SK-N-SH (cell line): ENCODE data around the gene STIL. TPM values are rescaled to one million over a fixed set of nuclear protein-coding genes. Genes with fewer than 3 reads are reported as not detected.

ENCODE experiments used
- CTCF ChIA-PET: fragments of 300-600, 350-600 bp; formaldehyde crosslinking; extraction: SDS; loops from one replicate; lab custom pipeline; 2021; lab: Yijun Ruan, JAX
- POLR2A ChIA-PET: fragments of 350-600 bp; sonication (Branson Sonifier 250); formaldehyde crosslinking; extraction: SDS; loops from one replicate; lab custom pipeline; 2020; ENCODE audit warnings: antibody characterized with exemption, inconsistent platforms; lab: Yijun Ruan, JAX
- DNase-seq: peaks from one replicate; pipeline ENCODE4 v3.0.0; 2012
- H2AFZ ChIP-seq: fragments of 200-600 bp; sonication (generic); 2 replicates; pipeline ENCODE4 v1.8.1; 2016; ENCODE audit warnings: antibody characterized with exemption, mild to moderate bottlenecking, low read depth
- H3F3A ChIP-seq: fragments of 200-600 bp; sonication (generic); replicated peaks from 2 replicates; pipeline ENCODE3; 2016; ENCODE audit warnings: antibody characterized with exemption, mild to moderate bottlenecking; ENCODE audit not compliant: insufficient read depth
- H3K27ac ChIP-seq, 2 experiments: fragments of 200-500 bp in 1 of 2; fragments of 200-600 bp in 1 of 2; sonication (Bioruptor generic) in 1 of 2; sonication (generic), shearing (Covaris generic) in 1 of 2; 2 replicates each; pipeline versions ENCODE4 v1.5.1 to v1.6.1; 2014 to 2016; ENCODE audit warnings: low read depth in 2 of 2, inconsistent platforms in 1 of 2, low read length in 1 of 2, mild to moderate bottlenecking in 1 of 2, mixed read lengths in 1 of 2
- H3K27me3 ChIP-seq: fragments of 200-600 bp; sonication (generic), shearing (Covaris generic); 2 replicates; pipeline ENCODE4 v1.6.1; 2016; ENCODE audit warnings: mixed run types; ENCODE audit not compliant: insufficient read depth
- H3K36me3 ChIP-seq, 2 experiments: fragments of 200-500 bp in 1 of 2; fragments of 200-600 bp in 1 of 2; sonication (Bioruptor generic) in 1 of 2; sonication (generic) in 1 of 2; replicated peaks in 1 of 2; 2 replicates each; pipeline versions ENCODE3 to v1.5.1; 2014 to 2016; ENCODE audit warnings: low read length in 1 of 2, mild to moderate bottlenecking in 1 of 2; ENCODE audit not compliant: insufficient read depth in 2 of 2, control insufficient read depth in 1 of 2
- H3K4me1 ChIP-seq, 2 experiments: fragments of 200-500 bp in 1 of 2; fragments of 200-600 bp in 1 of 2; sonication (Bioruptor generic) in 1 of 2; sonication (generic), shearing (Covaris generic) in 1 of 2; 2 replicates each; pipeline versions ENCODE4 v1.5.1 to v1.6.1; 2014 to 2016; ENCODE audit warnings: low read depth in 1 of 2, low read length in 1 of 2, mixed run types in 1 of 2; ENCODE audit not compliant: insufficient read depth in 2 of 2, control insufficient read depth in 1 of 2
- H3K4me2 ChIP-seq: fragments of 200-600 bp; sonication (generic), shearing (Covaris generic); 2 replicates; pipeline ENCODE4 v1.6.1; 2017; ENCODE audit warnings: mixed run types
- H3K4me3 ChIP-seq, 2 experiments: fragments of 200-500 bp in 1 of 2; fragments of 200-600 bp in 1 of 2; sonication (Bioruptor generic) in 1 of 2; sonication (generic), shearing (Covaris generic) in 1 of 2; 2 replicates each; pipeline versions ENCODE4 v1.5.1 to v1.8.1; 2014 to 2016; ENCODE audit warnings: low read depth in 2 of 2, inconsistent platforms in 1 of 2, low read length in 1 of 2, mild to moderate bottlenecking in 1 of 2, mixed read lengths in 1 of 2, moderate library complexity in 1 of 2
- H3K79me2 ChIP-seq: fragments of 200-600 bp; sonication (generic); 2 replicates; pipeline ENCODE4 v1.8.1; 2017; ENCODE audit warnings: mild to moderate bottlenecking; ENCODE audit not compliant: insufficient read depth
- H3K9ac ChIP-seq: fragments of 200-600 bp; sonication (generic); 2 replicates; pipeline ENCODE4 v1.6.1; 2017; ENCODE audit warnings: mixed run types
- H3K9me2 ChIP-seq: fragments of 200-600 bp; sonication (generic); 2 replicates; pipeline ENCODE4 v1.6.1; 2017; ENCODE audit warnings: mixed run types
- H3K9me3 ChIP-seq: fragments of 200-600 bp; sonication (generic); 2 replicates; pipeline ENCODE4 v1.6.1; 2017; ENCODE audit warnings: mixed run types, mild to moderate bottlenecking, moderate library complexity
- H4K20me1 ChIP-seq: fragments of 200-600 bp; sonication (generic); 2 replicates; pipeline ENCODE4 v1.6.1; 2017; ENCODE audit warnings: mild to moderate bottlenecking, mixed run types; ENCODE audit not compliant: insufficient read depth
- CHD2 ChIP-seq: fragments of 150-350 bp; IDR thresholded peaks from 2 replicates; pipeline ENCODE4 v1.6.1; 2018; ENCODE audit warnings: low read length; ENCODE audit not compliant: partially characterized antibody
- ELF1 ChIP-seq: IDR thresholded peaks from 2 replicates; pipeline ENCODE4 v1.4.0; 2012
- EP300 ChIP-seq, 2 experiments: IDR thresholded peaks; 2 replicates each; pipeline versions ENCODE4 v1.4.0 to v1.6.1; 2012; ENCODE audit warnings: borderline replicate concordance in 1 of 2, low read depth in 1 of 2, low read length in 1 of 2
- FOSL2 ChIP-seq: IDR thresholded peaks from 2 replicates; pipeline ENCODE4 v1.4.0; 2012; ENCODE audit warnings: low read depth, mild to moderate bottlenecking, moderate library complexity, borderline replicate concordance
- JUND ChIP-seq: IDR thresholded peaks from 2 replicates; pipeline ENCODE4 v1.4.0; 2012
- MXI1 ChIP-seq: IDR thresholded peaks from 2 replicates; pipeline ENCODE4 v1.6.1; 2012; ENCODE audit warnings: mild to moderate bottlenecking, low read depth, low read length, improper control_type of control experiment
- NFIC ChIP-seq: IDR thresholded peaks from 2 replicates; pipeline ENCODE4 v1.4.0; 2012; ENCODE audit warnings: borderline replicate concordance
- RAD21 ChIP-seq: IDR thresholded peaks from 2 replicates; pipeline ENCODE4 v1.6.1; 2012; ENCODE audit warnings: mild to moderate bottlenecking, low read length
- RCOR1 ChIP-seq: fragments of 150-350 bp; IDR thresholded peaks from 2 replicates; pipeline ENCODE4 v1.6.1; 2017; ENCODE audit warnings: antibody characterized with exemption, low read length
- REST ChIP-seq: IDR thresholded peaks from 2 replicates; pipeline ENCODE4 v1.6.1; 2012; ENCODE audit warnings: mild to moderate bottlenecking, low read depth, low read length, moderate library complexity
- RFX5 ChIP-seq: IDR thresholded peaks from 2 replicates; pipeline ENCODE4 v1.6.1; 2012; ENCODE audit warnings: mild to moderate bottlenecking, improper control_type of control experiment, low read length
- SIN3A ChIP-seq: IDR thresholded peaks from 2 replicates; pipeline ENCODE4 v1.6.1; 2012; ENCODE audit warnings: low read depth, mild to moderate bottlenecking, low read length, moderate library complexity, borderline replicate concordance
- TAF1 ChIP-seq: IDR thresholded peaks from 2 replicates; pipeline ENCODE4 v1.6.1; 2012; ENCODE audit warnings: low read depth, mild to moderate bottlenecking, low read length, moderate library complexity, borderline replicate concordance
- TEAD4 ChIP-seq: IDR thresholded peaks from 2 replicates; pipeline ENCODE4 v1.4.0; 2012; ENCODE audit warnings: mild to moderate bottlenecking, borderline replicate concordance; ENCODE audit not compliant: insufficient read depth
- YY1 ChIP-seq: IDR thresholded peaks from 2 replicates; pipeline ENCODE4 v1.4.0; 2012; ENCODE audit warnings: low read depth, mild to moderate bottlenecking
- WGBS: methylation state at CpG from one replicate; pipeline ENCODE4 v1.1.6; 2017; ENCODE audit warnings: low lambda C conversion rate; 5-methylcytosine and 5-hydroxymethylcytosine counted together
- polyA plus RNA-seq, 3 experiments: library from polyadenylated mRNA; depleted of rRNA; stranded (reverse); fragments of >200 nt; gene quantifications; 2 replicates each; pipeline ENCODE4 v1.2.3, GENCODE V29; 2012
- TF ChIP-seq, protein P1 (sequence below): fragments of 200-600 bp; sonication (generic); IDR thresholded peaks from 2 replicates; pipeline ENCODE4 v1.6.1; 2017; ENCODE audit warnings: antibody characterized with exemption, mild to moderate bottlenecking, moderate library complexity
- TF ChIP-seq, protein P2 (sequence below): IDR thresholded peaks from 2 replicates; pipeline ENCODE4; 2012
- TF ChIP-seq, protein P3 (sequence below): fragments of 150-350 bp; IDR thresholded peaks from 2 replicates; pipeline ENCODE4 v1.6.1; 2016; ENCODE audit warnings: mild to moderate bottlenecking, low read depth, low read length

STIL gene
- polyA plus RNA-seq, 1 of the 3 experiments (the other 2 are of a cell fraction) = 4.9 TPM

DNA sequence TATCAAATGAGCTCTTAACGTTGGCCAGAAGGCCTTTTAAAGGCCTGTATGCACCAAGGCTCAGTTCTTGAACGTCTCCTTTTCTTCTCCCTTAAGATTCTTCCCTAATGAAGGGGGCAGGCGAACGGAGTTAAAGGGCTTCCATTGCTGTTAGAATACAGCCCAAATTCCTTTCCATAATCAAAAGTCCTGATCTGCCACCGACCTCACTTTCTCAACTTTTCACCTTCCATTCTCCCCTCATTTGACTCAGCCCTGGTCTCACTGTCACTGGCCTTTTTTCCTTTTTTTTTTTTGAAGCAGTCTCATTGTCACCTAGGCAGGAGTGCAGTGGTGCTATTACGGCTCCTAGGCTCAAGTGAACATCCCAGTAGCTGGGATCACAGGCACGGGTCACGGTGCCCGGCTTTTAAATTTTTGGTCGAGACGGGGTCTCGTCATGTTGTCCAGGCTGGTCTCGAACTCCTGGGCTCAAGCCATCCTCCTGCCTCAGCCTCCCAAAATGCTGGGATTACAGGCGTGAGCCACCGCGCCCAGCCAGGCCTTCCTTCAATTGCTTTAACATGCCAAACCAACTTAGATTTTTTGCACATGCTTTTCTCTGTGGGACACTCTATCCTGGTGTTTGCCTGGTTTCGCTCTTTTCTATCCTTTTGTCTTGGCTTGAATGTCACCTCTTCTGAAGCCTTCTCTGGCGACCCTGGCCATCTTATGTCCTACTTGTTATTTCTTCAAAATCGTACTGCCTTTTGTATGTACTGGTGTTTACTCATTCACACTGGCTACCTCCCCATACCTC is 19.0 kb upstream of the STIL start:
- DNase-seq = no peak
- no peaks in the 10 kb centered on the region for H3K9me3 ChIP-seq
- peak overlapping the region; percentile 85 to 99 for H3K4me3 ChIP-seq
- TF ChIP-seq MXI1 (peak; percentile 1; the same call in 1 of the 2 replicates), RAD21 (no peak)
- no peaks in the 10 kb centered on the region for H3K27me3 ChIP-seq
- ChIA-PET POLR2A (interaction anchor here (0.7 to 3.5 kb wide), 5 partner anchors 7 to 19 kb away, joined by 3 to 22 read pairs (median 3); partner anchors contain the start of gene STIL), CTCF (interaction anchor here (0.7 to 1.0 kb wide), 4 partner anchors 9 to 759 kb away, joined by 3 read pairs; no protein-coding TSS in a partner anchor)
- H3K9me2 ChIP-seq = no peaks in the 10 kb centered on the region
- H3K9ac ChIP-seq = peak overlapping the region; percentile 92
- H3F3A ChIP-seq = peaks cover 18% of the 10 kb centered on the region
- H3K27ac ChIP-seq = peak overlapping the region; percentile 92 to 96
- 29% methylated on average over 19 of the region's 19 CpGs for WGBS
- H4K20me1 ChIP-seq = peaks cover 8% of the 10 kb centered on the region
- peak overlapping the region; percentile 79 for H2AFZ ChIP-seq
- peaks cover 41% of the 10 kb centered on the region for H3K79me2 ChIP-seq
- H3K4me1 ChIP-seq = peaks cover 17% of the 10 kb centered on the region in 2 experiments
- peak overlapping the region; percentile 76 for H3K4me2 ChIP-seq
- no peaks in the 10 kb centered on the region for H3K36me3 ChIP-seq

- no peak overlapping the region for H3K9ac ChIP-seq
- TF ChIP-seq, protein P1, sequence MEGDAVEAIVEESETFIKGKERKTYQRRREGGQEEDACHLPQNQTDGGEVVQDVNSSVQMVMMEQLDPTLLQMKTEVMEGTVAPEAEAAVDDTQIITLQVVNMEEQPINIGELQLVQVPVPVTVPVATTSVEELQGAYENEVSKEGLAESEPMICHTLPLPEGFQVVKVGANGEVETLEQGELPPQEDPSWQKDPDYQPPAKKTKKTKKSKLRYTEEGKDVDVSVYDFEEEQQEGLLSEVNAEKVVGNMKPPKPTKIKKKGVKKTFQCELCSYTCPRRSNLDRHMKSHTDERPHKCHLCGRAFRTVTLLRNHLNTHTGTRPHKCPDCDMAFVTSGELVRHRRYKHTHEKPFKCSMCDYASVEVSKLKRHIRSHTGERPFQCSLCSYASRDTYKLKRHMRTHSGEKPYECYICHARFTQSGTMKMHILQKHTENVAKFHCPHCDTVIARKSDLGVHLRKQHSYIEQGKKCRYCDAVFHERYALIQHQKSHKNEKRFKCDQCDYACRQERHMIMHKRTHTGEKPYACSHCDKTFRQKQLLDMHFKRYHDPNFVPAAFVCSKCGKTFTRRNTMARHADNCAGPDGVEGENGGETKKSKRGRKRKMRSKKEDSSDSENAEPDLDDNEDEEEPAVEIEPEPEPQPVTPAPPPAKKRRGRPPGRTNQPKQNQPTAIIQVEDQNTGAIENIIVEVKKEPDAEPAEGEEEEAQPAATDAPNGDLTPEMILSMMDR = no peak
- no peak for TF ChIP-seq JUND
- no peak for TF ChIP-seq TAF1
- TF ChIP-seq TEAD4 = no peak
- no peak for TF ChIP-seq MXI1
- TF ChIP-seq REST = no peak
- TF ChIP-seq, protein P2, sequence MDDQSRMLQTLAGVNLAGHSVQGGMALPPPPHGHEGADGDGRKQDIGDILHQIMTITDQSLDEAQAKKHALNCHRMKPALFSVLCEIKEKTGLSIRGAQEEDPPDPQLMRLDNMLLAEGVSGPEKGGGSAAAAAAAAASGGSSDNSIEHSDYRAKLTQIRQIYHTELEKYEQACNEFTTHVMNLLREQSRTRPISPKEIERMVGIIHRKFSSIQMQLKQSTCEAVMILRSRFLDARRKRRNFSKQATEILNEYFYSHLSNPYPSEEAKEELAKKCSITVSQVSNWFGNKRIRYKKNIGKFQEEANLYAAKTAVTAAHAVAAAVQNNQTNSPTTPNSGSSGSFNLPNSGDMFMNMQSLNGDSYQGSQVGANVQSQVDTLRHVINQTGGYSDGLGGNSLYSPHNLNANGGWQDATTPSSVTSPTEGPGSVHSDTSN = no peak
- TF ChIP-seq ELF1 = no peak
- TF ChIP-seq, protein P3, sequence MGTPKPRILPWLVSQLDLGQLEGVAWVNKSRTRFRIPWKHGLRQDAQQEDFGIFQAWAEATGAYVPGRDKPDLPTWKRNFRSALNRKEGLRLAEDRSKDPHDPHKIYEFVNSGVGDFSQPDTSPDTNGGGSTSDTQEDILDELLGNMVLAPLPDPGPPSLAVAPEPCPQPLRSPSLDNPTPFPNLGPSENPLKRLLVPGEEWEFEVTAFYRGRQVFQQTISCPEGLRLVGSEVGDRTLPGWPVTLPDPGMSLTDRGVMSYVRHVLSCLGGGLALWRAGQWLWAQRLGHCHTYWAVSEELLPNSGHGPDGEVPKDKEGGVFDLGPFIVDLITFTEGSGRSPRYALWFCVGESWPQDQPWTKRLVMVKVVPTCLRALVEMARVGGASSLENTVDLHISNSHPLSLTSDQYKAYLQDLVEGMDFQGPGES = no peak
- TF ChIP-seq RCOR1 = no peak
- TF ChIP-seq NFIC = no peak
- TF ChIP-seq FOSL2 = no peak
- no peak for TF ChIP-seq CHD2
- TF ChIP-seq SIN3A = no peak
- no peak for TF ChIP-seq RAD21
- no peak for TF ChIP-seq YY1
- TF ChIP-seq EP300 (IDR thresholded peaks at IDR 0.05; ENCODE audit: borderline replicate concordance in 1 of 2, low read depth in 1 of 2, low read length in 1 of 2) = no peak
- no peak for TF ChIP-seq RFX5
Observed at GRCh38 chr1:47331875-47332274, 17.9 kb upstream of the STIL start.

More at GRCh38 chr1:47331875-47332274, 17.9 kb upstream of the STIL start:
- Histone ChIP-seq H3K79me2 (peaks cover 30% of the 10 kb centered on the region), H3F3A (peaks cover 18% of the 10 kb centered on the region), H3K4me3 (no peak overlapping the region), H3K27ac (no peak overlapping the region), H3K4me1 (peaks cover 17% of the 10 kb centered on the region in 2 experiments), H4K20me1 (peaks cover 8% of the 10 kb centered on the region), H3K4me2 (peak overlapping the region; percentile 76; the same call in 1 of the 2 replicates), H3K9me2 (no peaks in the 10 kb centered on the region), H3K27me3 (no peaks in the 10 kb centered on the region), H2AFZ (no peak overlapping the region), H3K36me3 (no peaks in the 10 kb centered on the region), H3K9me3 (no peaks in the 10 kb centered on the region)
- CTCF ChIA-PET = interaction anchor here (1.0 kb wide), 1 partner anchor 13 kb away, joined by 3 read pairs; no protein-coding TSS in a partner anchor
- POLR2A ChIA-PET = interaction anchor here (3.5 kb wide), 1 partner anchor 18 kb away, joined by 22 read pairs; the partner anchor contains the start of gene STIL
- no peak for DNase-seq
- WGBS = 98% methylated on average over 2 of the region's 2 CpGs
